Measurements from ENCODE around the gene TLE2. TPM values are rescaled to one million over a fixed set of nuclear protein-coding genes. Genes with fewer than 3 reads are reported as not detected.

The TLE2 gene
- total RNA-seq, 1 experiment from 2014 or later, result 6.2 TPM

DNA sequence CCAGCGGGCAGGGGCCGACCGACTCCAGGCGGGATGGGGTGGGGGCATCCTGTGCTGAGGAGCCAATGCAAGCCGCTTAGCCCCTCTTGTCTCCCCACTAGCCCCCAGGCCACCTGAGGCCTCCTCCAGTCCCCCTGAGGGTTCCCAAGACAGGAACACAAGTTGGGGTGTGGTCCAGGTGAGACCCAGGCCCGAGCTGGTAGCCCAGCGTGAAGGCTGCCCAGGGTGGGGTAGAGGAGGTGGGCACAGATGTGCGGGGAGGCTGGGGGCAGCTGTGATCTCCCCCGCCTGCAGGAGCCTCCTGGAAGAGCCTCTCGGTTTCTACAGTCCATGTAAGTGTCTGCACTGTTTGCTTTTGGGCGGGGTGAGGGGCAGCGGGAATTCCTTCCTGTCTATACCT, 41.3 kb downstream of the TLE2 start:
- CTCF ChIA-PET, result no interaction called here
- ATAC-seq, result no peak
- TF ChIP-seq, protein P1, sequence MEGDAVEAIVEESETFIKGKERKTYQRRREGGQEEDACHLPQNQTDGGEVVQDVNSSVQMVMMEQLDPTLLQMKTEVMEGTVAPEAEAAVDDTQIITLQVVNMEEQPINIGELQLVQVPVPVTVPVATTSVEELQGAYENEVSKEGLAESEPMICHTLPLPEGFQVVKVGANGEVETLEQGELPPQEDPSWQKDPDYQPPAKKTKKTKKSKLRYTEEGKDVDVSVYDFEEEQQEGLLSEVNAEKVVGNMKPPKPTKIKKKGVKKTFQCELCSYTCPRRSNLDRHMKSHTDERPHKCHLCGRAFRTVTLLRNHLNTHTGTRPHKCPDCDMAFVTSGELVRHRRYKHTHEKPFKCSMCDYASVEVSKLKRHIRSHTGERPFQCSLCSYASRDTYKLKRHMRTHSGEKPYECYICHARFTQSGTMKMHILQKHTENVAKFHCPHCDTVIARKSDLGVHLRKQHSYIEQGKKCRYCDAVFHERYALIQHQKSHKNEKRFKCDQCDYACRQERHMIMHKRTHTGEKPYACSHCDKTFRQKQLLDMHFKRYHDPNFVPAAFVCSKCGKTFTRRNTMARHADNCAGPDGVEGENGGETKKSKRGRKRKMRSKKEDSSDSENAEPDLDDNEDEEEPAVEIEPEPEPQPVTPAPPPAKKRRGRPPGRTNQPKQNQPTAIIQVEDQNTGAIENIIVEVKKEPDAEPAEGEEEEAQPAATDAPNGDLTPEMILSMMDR (IDR thresholded peaks at IDR 0.05), result no peak
- no peak for TF ChIP-seq TCF7L2 (IDR thresholded peaks at IDR 0.05; ENCODE audit: low read depth, low read length)
- TF ChIP-seq POLR2AphosphoS5 (IDR thresholded peaks at IDR 0.05; ENCODE audit: low read depth, low read length), result no peak
- TF ChIP-seq, protein P2, sequence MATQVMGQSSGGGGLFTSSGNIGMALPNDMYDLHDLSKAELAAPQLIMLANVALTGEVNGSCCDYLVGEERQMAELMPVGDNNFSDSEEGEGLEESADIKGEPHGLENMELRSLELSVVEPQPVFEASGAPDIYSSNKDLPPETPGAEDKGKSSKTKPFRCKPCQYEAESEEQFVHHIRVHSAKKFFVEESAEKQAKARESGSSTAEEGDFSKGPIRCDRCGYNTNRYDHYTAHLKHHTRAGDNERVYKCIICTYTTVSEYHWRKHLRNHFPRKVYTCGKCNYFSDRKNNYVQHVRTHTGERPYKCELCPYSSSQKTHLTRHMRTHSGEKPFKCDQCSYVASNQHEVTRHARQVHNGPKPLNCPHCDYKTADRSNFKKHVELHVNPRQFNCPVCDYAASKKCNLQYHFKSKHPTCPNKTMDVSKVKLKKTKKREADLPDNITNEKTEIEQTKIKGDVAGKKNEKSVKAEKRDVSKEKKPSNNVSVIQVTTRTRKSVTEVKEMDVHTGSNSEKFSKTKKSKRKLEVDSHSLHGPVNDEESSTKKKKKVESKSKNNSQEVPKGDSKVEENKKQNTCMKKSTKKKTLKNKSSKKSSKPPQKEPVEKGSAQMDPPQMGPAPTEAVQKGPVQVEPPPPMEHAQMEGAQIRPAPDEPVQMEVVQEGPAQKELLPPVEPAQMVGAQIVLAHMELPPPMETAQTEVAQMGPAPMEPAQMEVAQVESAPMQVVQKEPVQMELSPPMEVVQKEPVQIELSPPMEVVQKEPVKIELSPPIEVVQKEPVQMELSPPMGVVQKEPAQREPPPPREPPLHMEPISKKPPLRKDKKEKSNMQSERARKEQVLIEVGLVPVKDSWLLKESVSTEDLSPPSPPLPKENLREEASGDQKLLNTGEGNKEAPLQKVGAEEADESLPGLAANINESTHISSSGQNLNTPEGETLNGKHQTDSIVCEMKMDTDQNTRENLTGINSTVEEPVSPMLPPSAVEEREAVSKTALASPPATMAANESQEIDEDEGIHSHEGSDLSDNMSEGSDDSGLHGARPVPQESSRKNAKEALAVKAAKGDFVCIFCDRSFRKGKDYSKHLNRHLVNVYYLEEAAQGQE (IDR thresholded peaks at IDR 0.05; ENCODE audit: insufficient read depth in 1 of 2, low read depth in 2 of 2, low read length in 1 of 2), result no peak
- TF ChIP-seq SIN3A (IDR thresholded peaks at IDR 0.05; ENCODE audit: borderline replicate concordance, insufficient read depth, low read depth, low read length), result no peak

DNA sequence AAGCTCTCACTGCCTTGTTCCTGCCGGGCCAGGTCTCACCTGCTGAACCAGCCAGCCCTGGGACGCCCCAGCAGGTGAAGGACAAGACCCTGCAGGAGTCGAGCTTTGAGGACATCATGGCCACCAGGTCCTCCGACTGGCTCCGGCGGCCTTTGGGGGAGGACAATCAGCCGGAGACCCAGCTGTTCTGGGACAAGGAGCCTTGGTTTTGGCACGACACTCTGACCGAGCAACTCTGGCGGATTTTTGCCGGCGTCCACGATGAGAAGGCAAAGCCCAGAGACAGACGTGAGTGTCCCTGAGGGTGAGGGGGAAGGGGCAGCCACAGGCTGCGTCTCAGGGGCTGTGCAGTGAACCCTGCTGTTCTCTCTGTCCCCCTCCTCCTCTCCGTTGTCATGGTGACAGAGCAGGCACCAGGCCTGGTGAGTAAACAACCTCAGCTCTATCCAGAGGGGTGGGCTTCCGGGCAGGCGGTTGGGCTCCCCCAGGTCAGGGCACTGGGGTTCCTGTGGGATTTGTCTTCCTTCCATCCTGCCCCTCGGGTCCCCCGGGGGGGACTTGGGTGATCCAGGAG, 42.0 kb downstream of the TLE2 start:
- ChIA-PET POLR2A (no interaction called here), CTCF (no interaction called here)
- TF ChIP-seq POLR2AphosphoS5 (IDR thresholded peaks at IDR 0.05; ENCODE audit: low read depth, low read length) (no peak), SIN3A (IDR thresholded peaks at IDR 0.05; ENCODE audit: borderline replicate concordance, insufficient read depth, low read depth, low read length) (no peak), TCF7L2 (IDR thresholded peaks at IDR 0.05; ENCODE audit: low read depth, low read length) (no peak)
- TF ChIP-seq, protein P1 (IDR thresholded peaks at IDR 0.05), result no peak
- TF ChIP-seq, protein P2 (IDR thresholded peaks at IDR 0.05; ENCODE audit: insufficient read depth in 1 of 2, low read depth in 2 of 2, low read length in 1 of 2), result no peak
- H3K36me3 ChIP-seq (ENCODE audit: control insufficient read depth, insufficient read depth, low read length), result no peaks in the 10 kb centered on the region
- no TSS peak for BruUV-seq (replicated peaks)
- no peaks in the 10 kb centered on the region for H3K9me3 ChIP-seq (ENCODE audit: control insufficient read depth, insufficient read depth, low read depth, low read length)
- peaks cover 3% of the 10 kb centered on the region; the same call in 1 of the 2 replicates for H3K4me1 ChIP-seq (ENCODE audit: control insufficient read depth, insufficient read depth, low read length)
- no peak overlapping the region for H3K27ac ChIP-seq (ENCODE audit: low read length)
- intact Hi-C loops (cut with micrococcal nuclease; ENCODE audit: unreplicated experiment), result no loop called here
- DNase-seq (ENCODE audit: low read depth, low spot score) (no peak), ATAC-seq (no peak)
- in situ Hi-C loops (cut with HindIII; ENCODE audit: low pct_unique_long_range_greater_than_20kb, low sequenced_read_pairs), result no loop called here
- no peak overlapping the region for H3K4me3 ChIP-seq (ENCODE audit: low read depth in 2 of 2, low read length in 2 of 2)
- H3K27me3 ChIP-seq (ENCODE audit: control insufficient read depth, insufficient read depth, low read length), result no peaks in the 10 kb centered on the region

More for the DNA sequence above, 41.3 kb downstream of the TLE2 start:
- H3K36me3 ChIP-seq (ENCODE audit: control insufficient read depth, insufficient read depth, low read length), result no peaks in the 10 kb centered on the region
- peaks cover 3% of the 10 kb centered on the region; the same call in 1 of the 2 replicates for H3K4me1 ChIP-seq (ENCODE audit: control insufficient read depth, insufficient read depth, low read length)
- no peak overlapping the region for H3K4me3 ChIP-seq (ENCODE audit: low read depth in 2 of 2, low read length in 2 of 2)
- no TSS peak for BruUV-seq (replicated peaks)
- POLR2A ChIA-PET, result no interaction called here
- no peaks in the 10 kb centered on the region for H3K9me3 ChIP-seq (ENCODE audit: control insufficient read depth, insufficient read depth, low read depth, low read length)
- DNase-seq (ENCODE audit: low read depth, low spot score), result no peak
- H3K27me3 ChIP-seq (ENCODE audit: control insufficient read depth, insufficient read depth, low read length), result no peaks in the 10 kb centered on the region
- in situ Hi-C loops (cut with HindIII; ENCODE audit: low pct_unique_long_range_greater_than_20kb, low sequenced_read_pairs) (no loop called here), intact Hi-C loops (cut with micrococcal nuclease; ENCODE audit: unreplicated experiment) (no loop called here)
- H3K27ac ChIP-seq (ENCODE audit: low read length), result no peak overlapping the region

Data from Panc1 (cell line).